GM19035 (cell line): ENCODE measurements around the gene QKI.
"Not testable (repeated sequence)": the region's sequence is repeated elsewhere in the genome, so short reads cannot be mapped to it uniquely, and the experiment has no call there.

Experiments used
- ATAC-seq: cut with Tn5 transposase; IDR thresholded peaks from one replicate; pipeline ENCODE4 v1.9.1; 2021; ENCODE audit not compliant: unreplicated experiment

Gene QKI

GRCh38 chr6:163413345-163414116 is 987 bp upstream of the QKI start:
- ATAC-seq: peak; percentile 43

GRCh38 chr6:163414946-163415619 is 565 bp downstream of the QKI start:
- peak; percentile 2 for ATAC-seq

- ATAC-seq: peak; percentile 0
These were observed 1.4 kb downstream of the QKI start for GRCh38 chr6:163415620-163416556.

GRCh38 chr6:163416557-163417253 is 2.2 kb downstream of the QKI start:
- ATAC-seq: no peak

GRCh38 chr6:163417595-163417994 is 3.1 kb downstream of the QKI start:
- ATAC-seq: no peak

GRCh38 chr6:163418311-163419029 is 4.0 kb downstream of the QKI start:
- no peak for ATAC-seq

- no peak for ATAC-seq
These were observed 5.1 kb downstream of the QKI start for GRCh38 chr6:163419413-163420288.

- no peak for ATAC-seq
These were observed 5.7 kb downstream of the QKI start for GRCh38 chr6:163420289-163420614.

GRCh38 chr6:163422550-163422949 is 8.0 kb downstream of the QKI start:
- ATAC-seq: no peak

- no peak for ATAC-seq
These were observed 9.2 kb downstream of the QKI start for GRCh38 chr6:163423696-163424095.

GRCh38 chr6:163427498-163428254 is 13.2 kb downstream of the QKI start:
- no peak for ATAC-seq

GRCh38 chr6:163428373-163428772 is 13.9 kb downstream of the QKI start:
- ATAC-seq: no peak

- ATAC-seq: no peak
These were observed 15.4 kb downstream of the QKI start for GRCh38 chr6:163429858-163430448.

GRCh38 chr6:163432300-163432699 is 17.8 kb downstream of the QKI start:
- no peak for ATAC-seq

GRCh38 chr6:163433486-163433885 is 19.0 kb downstream of the QKI start:
- ATAC-seq: not testable (repeated sequence)

GRCh38 chr6:163435023-163435422 is 20.5 kb downstream of the QKI start:
- ATAC-seq: no peak

GRCh38 chr6:163436843-163437242 is 22.3 kb downstream of the QKI start:
- ATAC-seq: no peak

GRCh38 chr6:163437466-163437865 is 22.9 kb downstream of the QKI start:
- ATAC-seq: no peak
